CD4-positive, CD25-positive, alpha-beta regulatory T cell (primary cell): Measurements from ENCODE around the gene TRABD2B. TPM values are rescaled to one million over a fixed set of nuclear protein-coding genes. Genes with fewer than 3 reads are reported as not detected.

ENCODE experiments used
- ATAC-seq, 2 donors: fragments of 150-1000 bp; cut with Tn5 transposase; one replicate each; pipeline ENCODE4 v1.10.0; 2021; ENCODE audit warnings: low read depth in 2 of 2, moderate number of reproducible peaks in 2 of 2, moderate library complexity in 1 of 2
- DNase-seq, 3 donors: peaks; one replicate each; pipeline versions ENCODE4 v3.0.0 to v3.0.0-alpha.2; 2012 to 2022; ENCODE audit warnings: mixed read lengths in 1 of 3
- H3K27ac ChIP-seq: one replicate; pipeline ENCODE4 v1.7.0; 2013; ENCODE audit warnings: mild to moderate bottlenecking, low read length; ENCODE audit not compliant: insufficient read depth, poor library complexity, severe bottlenecking
- H3K27me3 ChIP-seq: one replicate; pipeline ENCODE4 v1.7.0; 2013; ENCODE audit warnings: low read length; ENCODE audit not compliant: control insufficient read depth, insufficient read depth
- H3K36me3 ChIP-seq: one replicate; pipeline ENCODE4 v1.7.0; 2013; ENCODE audit warnings: mild to moderate bottlenecking, low read length, moderate library complexity; ENCODE audit not compliant: control insufficient read depth, insufficient read depth
- H3K4me1 ChIP-seq: 2 replicates; pipeline ENCODE4 v1.7.0; 2013; ENCODE audit warnings: mild to moderate bottlenecking, low read length; ENCODE audit not compliant: insufficient read depth, control insufficient read depth, poor library complexity, severe bottlenecking
- H3K4me3 ChIP-seq: one replicate; pipeline ENCODE4 v1.7.0; 2013; ENCODE audit warnings: low read depth, mild to moderate bottlenecking, low read length, moderate library complexity
- H3K9me3 ChIP-seq, 2 experiments: 1 replicate in 1 of 2; 2 replicates in 1 of 2; pipeline ENCODE4 v1.7.0; 2013; ENCODE audit warnings: low read length in 2 of 2, mild to moderate bottlenecking in 1 of 2, moderate library complexity in 1 of 2; ENCODE audit not compliant: control insufficient read depth in 2 of 2
- H3K27ac Mint-ChIP-seq, 3 donors: one replicate each; pipeline ENCODE4 v1.8.0; 2020 to 2022; ENCODE audit warnings: mild to moderate bottlenecking in 3 of 3, mixed read lengths in 3 of 3, moderate library complexity in 2 of 3
- H3K27me3 Mint-ChIP-seq: one replicate; pipeline ENCODE4 v1.8.0; 2022; ENCODE audit warnings: mild to moderate bottlenecking, mixed read lengths
- H3K36me3 Mint-ChIP-seq: one replicate; pipeline ENCODE4 v1.8.0; 2020; ENCODE audit warnings: mixed read lengths
- H3K4me1 Mint-ChIP-seq, 4 donors: one replicate each; pipeline ENCODE4 v1.8.0; 2020 to 2022; ENCODE audit warnings: mixed read lengths in 4 of 4, mild to moderate bottlenecking in 1 of 4
- H3K4me3 Mint-ChIP-seq, 4 donors: one replicate each; pipeline ENCODE4 v1.8.0; 2020 to 2022; ENCODE audit warnings: mild to moderate bottlenecking in 4 of 4, mixed read lengths in 4 of 4, moderate library complexity in 3 of 4
- H3K9me3 Mint-ChIP-seq, 7 donors: one replicate each; pipeline ENCODE4 v1.8.0; 2020 to 2022; ENCODE audit warnings: mixed read lengths in 7 of 7, mild to moderate bottlenecking in 3 of 7, moderate library complexity in 2 of 7
- polyA plus RNA-seq, 4 donors: library from polyadenylated mRNA; unstranded; fragments of 300-500 nt; fragmentation: Illumina TruSeq; gene quantifications; one replicate each; pipeline ENCODE4 v1.2.3, GENCODE V29; 2021
- total RNA-seq: library from RNA; stranded (reverse); gene quantifications from one replicate; pipeline ENCODE4 v1.2.3, GENCODE V29; 2022

The TRABD2B gene
- total and polyA plus RNA-seq, 5 donors from 2014 or later, result not detected

DNA sequence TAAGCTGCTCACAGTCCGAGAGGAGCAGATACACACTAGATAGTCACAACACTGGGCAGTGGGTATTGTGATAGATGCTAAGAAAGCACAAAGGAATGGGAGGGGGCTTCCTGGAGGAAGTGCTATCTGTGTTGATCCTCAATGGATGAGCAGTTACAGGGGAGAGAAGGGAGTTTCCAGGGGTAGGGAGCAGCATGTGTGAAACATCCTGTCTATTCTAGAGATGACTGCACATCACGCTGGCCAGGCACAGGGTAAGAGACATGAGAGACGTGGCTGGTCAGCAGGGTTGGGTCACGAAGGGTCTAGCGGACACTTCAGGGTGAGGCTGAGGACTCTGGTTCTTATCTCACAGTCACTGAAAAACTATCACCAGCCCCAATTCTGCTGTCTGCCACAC lies 235.2 kb downstream of the TRABD2B start:
- H3K36me3 ChIP-seq, result no peaks in the 10 kb centered on the region
- peaks cover 0 to 3% (median 0%) of the 10 kb centered on the region in 7 donors for H3K9me3 Mint-ChIP-seq
- no peak overlapping the region for H3K27ac ChIP-seq
- no peak for ATAC-seq
- H3K4me1 Mint-ChIP-seq, result no peaks in the 10 kb centered on the region
- DNase-seq, result no peak
- no peaks in the 10 kb centered on the region for H3K4me1 ChIP-seq
- no peaks in the 10 kb centered on the region for H3K36me3 Mint-ChIP-seq
- H3K27ac Mint-ChIP-seq, result no peak overlapping the region
- peaks cover 12% of the 10 kb centered on the region for H3K27me3 Mint-ChIP-seq
- H3K9me3 ChIP-seq, result no peaks in the 10 kb centered on the region
- no peaks in the 10 kb centered on the region for H3K27me3 ChIP-seq
- H3K4me3 ChIP-seq, result no peak overlapping the region
- H3K4me3 Mint-ChIP-seq, result no peak overlapping the region

DNA sequence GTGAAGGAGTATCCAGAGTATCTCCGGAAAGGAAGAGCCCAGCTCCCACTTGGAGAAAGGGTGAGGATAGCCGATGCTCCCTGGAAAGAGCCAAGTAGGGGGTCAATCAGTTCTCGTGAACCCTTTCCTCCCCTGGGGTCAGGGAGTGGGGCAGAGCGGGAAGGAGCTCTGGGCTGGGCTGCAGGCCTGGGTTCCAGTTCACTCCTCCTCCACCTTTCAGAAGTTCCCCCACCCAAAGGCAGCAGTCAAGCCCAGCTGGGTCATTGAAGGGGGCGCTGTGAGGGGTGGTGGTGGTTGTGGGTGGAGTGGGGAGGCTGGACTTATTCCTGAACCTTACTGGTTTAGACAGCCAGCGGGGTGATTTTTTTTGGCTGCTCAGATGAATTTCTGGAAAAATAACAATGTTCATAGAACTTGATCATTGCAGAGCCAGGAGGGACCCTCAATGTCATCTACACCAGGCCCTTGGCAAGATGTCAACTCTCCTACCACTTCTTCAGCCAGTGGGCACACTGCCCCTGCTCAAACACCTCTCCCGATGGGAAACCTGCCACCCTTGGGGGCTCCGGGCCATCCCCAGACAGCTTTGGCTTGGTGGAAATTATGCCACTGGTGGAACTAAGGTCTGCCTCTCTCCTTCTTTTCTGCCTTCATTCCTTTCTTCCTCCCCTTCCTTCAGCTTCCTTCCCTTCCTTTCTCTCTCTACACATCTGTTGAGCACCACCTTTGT lies 235.8 kb downstream of the TRABD2B start:
- Histone ChIP-seq H3K27ac (no peak overlapping the region), H3K4me3 (no peak overlapping the region), H3K9me3 (no peaks in the 10 kb centered on the region), H3K27me3 (no peaks in the 10 kb centered on the region), H3K4me1 (no peaks in the 10 kb centered on the region), H3K36me3 (no peaks in the 10 kb centered on the region)
- Mint-ChIP-seq H3K36me3 (no peaks in the 10 kb centered on the region), H3K27me3 (peaks cover 12% of the 10 kb centered on the region), H3K4me1 (no peaks in the 10 kb centered on the region), H3K4me3 (no peak overlapping the region), H3K9me3 (peaks cover 0 to 3% (median 0%) of the 10 kb centered on the region in 7 donors), H3K27ac (no peak overlapping the region)
- no peak for ATAC-seq
- no peak for DNase-seq

DNA sequence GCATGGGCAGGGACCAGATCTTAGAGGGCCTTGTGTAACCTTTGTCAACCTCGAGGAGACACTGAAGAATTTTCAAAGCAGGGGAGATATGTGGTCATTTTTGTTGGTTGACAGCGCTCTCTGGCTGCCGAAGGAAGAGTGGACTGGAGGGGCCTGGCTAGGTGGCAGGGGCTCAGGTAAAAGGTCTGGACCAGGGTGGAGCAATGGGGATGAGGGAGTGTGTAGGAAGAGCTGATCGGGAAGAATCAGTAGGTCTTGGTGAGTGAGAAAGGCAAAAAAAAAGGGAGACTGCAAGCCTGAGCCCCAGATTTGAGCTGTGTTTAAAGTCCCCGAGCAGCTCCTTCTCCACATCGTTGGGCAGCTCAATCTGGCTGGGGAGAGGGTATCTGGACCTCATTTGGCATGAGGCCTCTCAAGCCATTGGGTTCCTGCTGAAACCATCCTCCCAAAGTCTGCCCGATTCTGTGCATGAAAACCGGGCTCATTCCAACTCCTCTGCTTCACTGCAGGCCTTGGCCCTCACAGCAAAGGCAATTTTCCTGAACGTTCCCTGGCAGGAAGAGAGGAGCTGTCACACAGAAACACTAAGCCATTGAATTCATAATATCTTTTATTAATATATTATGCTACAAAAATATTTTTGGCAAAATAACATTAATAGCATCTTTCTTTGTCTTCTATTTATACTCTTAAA lies 237.1 kb downstream of the TRABD2B start:
- Histone ChIP-seq H3K4me3 (no peak overlapping the region), H3K4me1 (no peaks in the 10 kb centered on the region), H3K27me3 (no peaks in the 10 kb centered on the region), H3K36me3 (no peaks in the 10 kb centered on the region), H3K27ac (no peak overlapping the region), H3K9me3 (no peaks in the 10 kb centered on the region)
- H3K27me3 Mint-ChIP-seq, result peaks cover 12% of the 10 kb centered on the region
- H3K36me3 Mint-ChIP-seq, result no peaks in the 10 kb centered on the region
- H3K9me3 Mint-ChIP-seq, result no peaks in the 10 kb centered on the region
- no peak overlapping the region for H3K4me3 Mint-ChIP-seq
- peak overlapping the region in 1 of 3 donors; percentile 13 for H3K27ac Mint-ChIP-seq
- ATAC-seq, result no peak
- H3K4me1 Mint-ChIP-seq, result no peaks in the 10 kb centered on the region
- no peak for DNase-seq

DNA sequence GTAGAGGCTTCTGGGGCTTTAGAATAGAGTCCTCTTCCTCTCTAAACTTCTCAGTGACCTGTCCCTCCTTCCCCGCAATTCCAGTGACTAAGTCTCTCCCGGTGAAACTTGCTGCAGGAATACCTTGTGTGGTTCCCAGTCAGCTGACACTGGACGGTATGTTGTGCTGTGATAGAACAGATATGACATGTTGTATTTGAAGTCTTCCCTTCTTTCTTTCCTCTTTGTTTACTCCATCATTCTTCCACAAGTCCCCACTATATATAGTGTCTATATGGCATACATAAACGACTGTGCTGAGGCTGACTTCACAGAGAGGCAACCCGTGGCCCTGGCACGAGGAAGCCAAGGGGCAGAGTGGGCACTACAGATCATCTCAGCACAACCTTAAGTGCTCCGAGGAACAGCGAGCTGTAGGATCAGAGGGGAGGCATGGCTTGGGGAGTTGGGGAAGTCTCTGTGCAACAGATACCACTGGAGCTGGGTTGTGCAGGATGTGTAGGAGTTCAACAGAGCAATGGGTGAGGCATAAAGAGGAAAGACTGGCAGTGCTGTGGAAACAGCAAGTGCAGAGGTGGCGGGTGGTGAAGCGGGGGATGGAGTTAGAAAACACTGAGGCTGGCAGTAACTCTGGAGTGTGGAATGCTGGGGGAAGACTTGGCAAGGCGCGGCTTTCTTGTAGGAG lies 237.8 kb downstream of the TRABD2B start:
- Mint-ChIP-seq H3K27me3 (peaks cover 12% of the 10 kb centered on the region), H3K9me3 (no peaks in the 10 kb centered on the region), H3K4me1 (no peaks in the 10 kb centered on the region), H3K4me3 (no peak overlapping the region), H3K27ac (peak overlapping the region in 1 of 3 donors; percentile 13), H3K36me3 (no peaks in the 10 kb centered on the region)
- DNase-seq (no peak), ATAC-seq (no peak)
- Histone ChIP-seq H3K9me3 (no peaks in the 10 kb centered on the region), H3K27me3 (no peaks in the 10 kb centered on the region), H3K4me1 (no peaks in the 10 kb centered on the region), H3K36me3 (no peaks in the 10 kb centered on the region), H3K27ac (no peak overlapping the region), H3K4me3 (no peak overlapping the region)

DNA sequence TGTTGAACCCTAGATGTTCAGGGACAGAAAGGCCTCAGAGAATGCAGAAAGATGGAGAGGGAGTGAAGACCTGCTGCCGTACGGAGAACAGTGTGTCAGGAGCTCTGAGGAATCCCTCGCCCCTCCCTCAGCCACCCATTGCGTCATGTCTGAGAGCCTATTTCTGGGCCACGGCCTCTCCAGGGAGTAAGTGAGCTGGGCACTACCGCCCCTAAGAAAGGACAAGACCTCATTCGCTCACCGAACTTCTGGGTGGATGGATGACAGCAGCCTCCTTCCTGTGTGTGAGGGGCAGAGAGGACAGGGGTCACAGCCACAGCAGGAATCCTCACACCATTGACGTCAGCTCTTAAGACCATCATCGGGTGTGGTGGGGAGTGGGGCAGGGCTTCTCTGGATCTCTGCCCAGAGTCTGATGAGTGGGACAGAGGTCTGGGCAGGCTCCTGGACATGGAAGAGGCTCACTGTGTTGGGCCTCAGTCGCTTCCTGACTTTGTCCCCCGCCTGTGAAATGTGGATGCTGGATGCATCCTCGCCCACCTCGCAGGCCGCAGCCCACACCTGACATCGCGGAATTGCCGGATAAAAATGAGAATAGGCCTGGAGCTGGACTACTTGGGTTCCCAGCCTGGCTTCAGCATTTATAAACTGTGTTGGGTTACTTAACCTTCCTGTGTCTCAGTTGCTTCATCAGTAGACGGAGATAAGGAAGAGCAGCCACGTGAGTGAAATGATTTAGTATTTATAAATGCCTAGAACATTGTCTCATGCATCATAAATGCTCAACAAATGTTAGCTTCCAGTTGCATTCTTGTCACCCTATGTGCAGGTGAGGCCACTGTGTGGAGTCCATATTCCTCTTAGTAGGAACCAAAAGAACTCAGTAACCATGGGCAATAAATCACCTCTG lies 238.6 kb downstream of the TRABD2B start:
- Mint-ChIP-seq H3K36me3 (no peaks in the 10 kb centered on the region), H3K27ac (no peak overlapping the region), H3K27me3 (peaks cover 12% of the 10 kb centered on the region), H3K4me3 (no peak overlapping the region), H3K9me3 (no peaks in the 10 kb centered on the region), H3K4me1 (no peaks in the 10 kb centered on the region)
- Histone ChIP-seq H3K36me3 (no peaks in the 10 kb centered on the region), H3K4me1 (no peaks in the 10 kb centered on the region), H3K4me3 (no peak overlapping the region), H3K27me3 (no peaks in the 10 kb centered on the region), H3K9me3 (no peaks in the 10 kb centered on the region), H3K27ac (no peak overlapping the region)
- DNase-seq (no peak), ATAC-seq (no peak)

DNA sequence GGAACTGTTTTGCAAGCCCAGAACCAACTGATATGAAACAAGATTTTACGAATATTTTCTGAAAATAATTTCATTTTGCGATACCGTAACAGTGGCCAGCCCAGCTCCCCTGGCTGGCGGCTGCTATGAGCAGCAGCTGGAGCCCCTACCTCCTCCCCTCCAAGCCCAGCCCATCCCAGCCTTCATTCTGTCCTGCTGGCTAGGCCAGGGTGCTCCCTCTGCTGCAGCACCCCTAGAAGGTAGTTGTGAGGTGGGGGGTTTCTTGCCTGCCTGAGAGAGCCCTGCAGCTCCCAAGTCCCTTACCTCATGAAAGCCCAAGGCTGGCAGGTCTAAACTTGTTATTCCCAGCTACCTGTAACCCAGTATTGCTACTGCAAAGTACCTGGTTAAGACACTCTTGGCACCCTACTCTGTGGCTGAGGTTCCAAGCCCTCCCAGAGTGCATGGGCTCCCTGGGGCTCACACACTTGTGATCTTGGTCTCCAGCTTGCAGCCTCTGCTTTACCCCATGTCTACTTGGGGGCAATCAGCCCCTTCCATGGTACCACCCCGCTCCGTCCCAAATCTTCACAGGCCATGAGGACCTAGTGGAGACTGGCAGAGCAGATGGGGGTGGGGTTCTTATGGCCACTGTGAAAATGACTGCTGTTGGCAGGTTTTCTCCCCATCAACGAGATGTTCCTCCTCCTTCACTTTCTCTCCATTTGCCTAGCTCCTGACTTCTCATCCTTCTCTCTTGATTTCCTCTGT lies 239.8 kb downstream of the TRABD2B start:
- DNase-seq, result no peak
- Mint-ChIP-seq H3K27me3 (peaks cover 12% of the 10 kb centered on the region), H3K9me3 (no peaks in the 10 kb centered on the region), H3K4me3 (no peak overlapping the region), H3K36me3 (no peaks in the 10 kb centered on the region), H3K27ac (no peak overlapping the region), H3K4me1 (no peaks in the 10 kb centered on the region)
- H3K4me1 ChIP-seq, result no peaks in the 10 kb centered on the region
- H3K27me3 ChIP-seq, result no peaks in the 10 kb centered on the region
- no peaks in the 10 kb centered on the region for H3K36me3 ChIP-seq
- no peaks in the 10 kb centered on the region for H3K9me3 ChIP-seq
- no peak for ATAC-seq
- H3K27ac ChIP-seq, result no peak overlapping the region
- no peak overlapping the region for H3K4me3 ChIP-seq

DNA sequence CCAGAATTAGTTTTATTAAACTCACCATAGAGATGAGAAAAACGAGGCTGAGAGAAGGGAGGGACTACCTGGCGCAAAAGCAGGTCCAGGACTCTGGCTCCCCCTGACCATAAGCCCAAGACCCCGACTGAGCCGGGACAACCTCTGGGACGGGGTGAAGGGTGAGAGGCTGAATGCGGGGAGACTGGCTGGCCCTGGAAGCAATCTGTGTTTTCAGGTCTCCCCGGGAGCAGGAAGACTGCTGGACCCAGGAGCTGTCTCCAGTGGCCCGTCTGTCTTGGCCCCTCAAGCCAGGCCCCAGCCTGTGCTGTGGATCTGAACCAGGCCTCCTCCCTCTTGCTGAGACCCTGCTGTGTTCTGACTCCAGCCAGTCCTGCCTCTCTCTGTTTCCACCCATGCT lies 240.8 kb downstream of the TRABD2B start:
- H3K4me1 Mint-ChIP-seq, result no peaks in the 10 kb centered on the region
- Histone ChIP-seq H3K27ac (no peak overlapping the region), H3K4me1 (no peaks in the 10 kb centered on the region), H3K4me3 (no peak overlapping the region), H3K27me3 (no peaks in the 10 kb centered on the region), H3K9me3 (no peaks in the 10 kb centered on the region), H3K36me3 (no peaks in the 10 kb centered on the region)
- no peaks in the 10 kb centered on the region for H3K36me3 Mint-ChIP-seq
- no peak overlapping the region for H3K4me3 Mint-ChIP-seq
- ATAC-seq (peak in 1 of 2 donors; percentile 17), DNase-seq (no peak)
- peaks cover 12% of the 10 kb centered on the region for H3K27me3 Mint-ChIP-seq
- H3K27ac Mint-ChIP-seq, result no peak overlapping the region
- H3K9me3 Mint-ChIP-seq, result no peaks in the 10 kb centered on the region
